Right lobe of liver (tissue), 4 donors: ENCODE results near the gene UNC5C.

Experiments used
- POLR2A ChIP-seq: fragments of 450-650 bp; IDR thresholded peaks from one replicate; pipeline ENCODE4 v1.6.1; 2017; ENCODE audit warnings: antibody characterized with exemption, mild to moderate bottlenecking
- TF ChIP-seq, protein P1 (sequence below), 4 donors: fragments of 200-600 bp in 3 of 4; fragments of 450-650 bp in 1 of 4; IDR thresholded peaks; one replicate each; pipeline versions ENCODE4 v1.5.1 to v1.8.0; 2016 to 2022; ENCODE audit warnings: antibody characterized with exemption in 4 of 4, mild to moderate bottlenecking in 2 of 4
- donor health status: DM: no; HTN: no; CAD: no.
- donor health status: DM: no; HTN: no; CAD: no.
- donor health status: DM: no; HTN: yes; CAD: no.

DNA sequence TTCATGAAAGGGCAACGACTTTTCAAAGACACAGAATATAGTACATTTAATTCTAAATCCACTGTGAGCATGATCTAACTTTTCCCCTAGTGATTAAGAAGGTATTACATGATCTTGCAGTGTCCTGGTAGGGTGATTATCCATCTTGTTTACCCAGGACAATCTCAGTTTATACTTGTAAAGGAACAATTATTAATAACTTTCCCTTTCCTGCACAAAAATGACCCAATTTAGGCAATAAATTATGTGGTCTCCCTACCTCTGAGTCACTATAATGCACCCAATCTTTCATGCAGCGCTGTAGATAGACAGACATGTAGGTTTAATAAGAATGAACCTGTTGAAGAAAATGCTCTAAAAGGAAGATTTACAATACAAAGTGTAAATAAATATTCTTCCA lies 22.7 kb downstream of the UNC5C start:
- TF ChIP-seq, protein P1, sequence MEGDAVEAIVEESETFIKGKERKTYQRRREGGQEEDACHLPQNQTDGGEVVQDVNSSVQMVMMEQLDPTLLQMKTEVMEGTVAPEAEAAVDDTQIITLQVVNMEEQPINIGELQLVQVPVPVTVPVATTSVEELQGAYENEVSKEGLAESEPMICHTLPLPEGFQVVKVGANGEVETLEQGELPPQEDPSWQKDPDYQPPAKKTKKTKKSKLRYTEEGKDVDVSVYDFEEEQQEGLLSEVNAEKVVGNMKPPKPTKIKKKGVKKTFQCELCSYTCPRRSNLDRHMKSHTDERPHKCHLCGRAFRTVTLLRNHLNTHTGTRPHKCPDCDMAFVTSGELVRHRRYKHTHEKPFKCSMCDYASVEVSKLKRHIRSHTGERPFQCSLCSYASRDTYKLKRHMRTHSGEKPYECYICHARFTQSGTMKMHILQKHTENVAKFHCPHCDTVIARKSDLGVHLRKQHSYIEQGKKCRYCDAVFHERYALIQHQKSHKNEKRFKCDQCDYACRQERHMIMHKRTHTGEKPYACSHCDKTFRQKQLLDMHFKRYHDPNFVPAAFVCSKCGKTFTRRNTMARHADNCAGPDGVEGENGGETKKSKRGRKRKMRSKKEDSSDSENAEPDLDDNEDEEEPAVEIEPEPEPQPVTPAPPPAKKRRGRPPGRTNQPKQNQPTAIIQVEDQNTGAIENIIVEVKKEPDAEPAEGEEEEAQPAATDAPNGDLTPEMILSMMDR (IDR thresholded peaks at IDR 0.05), result no peak
- no peak for TF ChIP-seq POLR2A
